ENCODE results near the gene ENDOU. TPM values are rescaled to one million over a fixed set of nuclear protein-coding genes. Genes with fewer than 3 reads are reported as not detected.

Gene ENDOU
- total RNA-seq, 2 experiments from 2014 or later = 0.30 TPM; not detected in 1

DNA sequence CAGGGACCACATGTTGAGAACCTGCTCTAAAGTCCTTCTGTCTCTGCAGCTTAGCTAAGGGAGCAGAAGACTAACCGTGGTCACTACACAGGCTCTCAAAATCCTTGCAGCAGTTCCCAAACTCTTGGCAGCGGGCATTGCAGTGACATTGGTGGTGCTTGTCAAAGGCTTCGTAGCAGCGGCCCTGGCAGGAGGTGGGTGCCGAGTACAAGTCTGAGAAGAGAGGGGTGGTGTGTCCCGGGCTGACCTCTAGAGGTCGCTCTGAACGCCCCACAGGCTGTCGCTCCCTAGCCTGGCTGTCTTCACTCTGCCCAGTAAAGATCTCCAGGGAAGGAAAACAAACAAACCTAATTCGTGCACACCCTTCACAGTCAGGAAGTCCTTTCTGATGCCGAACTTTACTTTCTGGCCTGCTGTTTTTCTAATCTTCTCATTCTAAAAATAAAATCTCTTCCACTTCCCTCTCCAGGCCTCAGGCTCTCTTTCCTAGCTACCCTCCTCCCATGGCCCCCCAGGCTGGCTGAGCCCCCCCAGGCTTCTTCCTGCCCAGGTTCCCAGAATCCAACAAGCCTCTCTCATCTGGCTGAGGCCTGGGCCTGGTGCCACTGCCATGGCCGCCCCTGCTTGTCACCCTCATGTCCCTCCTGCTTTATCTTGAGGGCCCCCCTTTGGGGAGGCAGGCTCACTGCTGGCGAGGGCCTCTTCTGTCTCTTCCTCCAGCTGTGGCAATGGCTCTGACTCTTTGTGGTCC is 7.7 kb downstream of the ENDOU start:
- Mint-ChIP-seq H3K36me3 (peaks cover 7% of the 10 kb centered on the region), H3K27me3 (no peaks in the 10 kb centered on the region), H3K4me3 (peak overlapping the region; percentile 41), H3K9me3 (no peaks in the 10 kb centered on the region), H3K4me1 (peaks cover 47% of the 10 kb centered on the region), H3K27ac (peak overlapping the region; percentile 84)
- ATAC-seq (ENCODE audit: low read depth) = peak; percentile 56
- DNase-seq = peak; percentile 68
- POLR2A ChIA-PET = interaction anchor here (0.9 to 1.4 kb wide), 3 partner anchors 12 to 171 kb away, joined by 3 to 5 read pairs (median 3); partner anchors contain the start of gene RPAP3

DNA sequence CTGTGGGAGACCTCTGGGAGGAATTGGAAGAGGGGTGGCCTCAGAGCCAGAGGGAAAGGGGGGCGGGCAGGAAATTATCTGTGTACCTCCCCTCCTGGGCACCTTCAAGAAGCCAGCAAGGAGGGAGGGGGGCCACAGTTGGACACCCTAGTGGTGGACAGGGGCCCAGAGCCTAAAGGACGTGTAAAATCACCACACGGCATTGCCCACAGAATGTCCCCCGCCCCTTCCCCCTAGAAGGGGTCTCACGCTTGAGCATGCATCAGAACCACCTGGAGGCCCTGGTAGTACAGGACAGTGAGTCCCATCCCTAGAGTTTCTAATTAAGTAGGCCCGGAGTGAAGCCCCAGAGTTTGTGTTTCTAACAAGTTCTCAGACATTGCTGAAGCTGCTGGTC is 8.2 kb downstream of the ENDOU start:
- POLR2A ChIA-PET = no interaction called here
- H3K27me3 Mint-ChIP-seq = no peaks in the 10 kb centered on the region
- peaks cover 7% of the 10 kb centered on the region for H3K36me3 Mint-ChIP-seq
- DNase-seq = no peak
- H3K4me3 Mint-ChIP-seq = no peak overlapping the region
- H3K4me1 Mint-ChIP-seq = peaks cover 41% of the 10 kb centered on the region
- ATAC-seq (ENCODE audit: low read depth) = no peak
- H3K9me3 Mint-ChIP-seq = no peaks in the 10 kb centered on the region
- no peak overlapping the region for H3K27ac Mint-ChIP-seq

DNA sequence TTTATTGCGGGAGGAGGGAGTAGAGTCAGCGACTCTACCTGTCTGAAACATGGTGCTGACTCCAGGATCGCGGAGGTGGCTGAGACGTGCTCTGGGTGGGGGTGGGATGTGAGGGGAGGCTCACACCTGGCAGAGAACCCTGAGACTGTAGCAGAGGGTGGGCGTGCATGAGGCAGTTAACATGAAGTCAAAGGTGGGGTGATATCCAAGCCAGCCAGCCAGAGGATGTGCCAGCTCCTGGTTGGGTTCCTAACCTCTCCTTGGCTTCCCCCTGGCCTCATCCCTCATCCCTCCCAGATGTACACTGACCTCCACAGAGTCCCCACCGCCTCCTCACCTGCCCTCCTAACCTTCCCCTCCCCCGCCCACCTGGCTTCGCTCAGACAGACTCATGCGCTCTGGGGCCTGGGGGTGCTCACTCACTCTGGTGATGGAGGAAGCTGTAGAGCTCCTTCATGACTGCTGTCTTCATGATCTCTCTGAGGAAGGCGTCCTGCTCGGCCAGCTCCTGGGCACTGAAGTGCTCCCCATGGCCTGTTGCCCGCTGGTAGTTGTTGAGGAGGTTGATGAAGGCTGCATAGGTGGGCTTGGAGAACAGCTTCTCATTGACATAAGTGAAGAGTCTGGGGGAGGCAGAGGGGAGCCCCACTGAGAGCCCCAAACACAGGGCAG is 9.3 kb downstream of the ENDOU start:
- DNase-seq = no peak
- H3K27me3 Mint-ChIP-seq = no peaks in the 10 kb centered on the region
- H3K9me3 Mint-ChIP-seq = no peaks in the 10 kb centered on the region
- H3K4me3 Mint-ChIP-seq = no peak overlapping the region
- no peak overlapping the region for H3K27ac Mint-ChIP-seq
- ATAC-seq (ENCODE audit: low read depth) = no peak
- peaks cover 3% of the 10 kb centered on the region for H3K36me3 Mint-ChIP-seq
- peaks cover 31% of the 10 kb centered on the region for H3K4me1 Mint-ChIP-seq
- POLR2A ChIA-PET = interaction anchor here (0.8 to 1.5 kb wide), 5 partner anchors 9 to 442 kb away, joined by 3 to 6 read pairs (median 3); partner anchors contain the start of gene ASB8

DNA sequence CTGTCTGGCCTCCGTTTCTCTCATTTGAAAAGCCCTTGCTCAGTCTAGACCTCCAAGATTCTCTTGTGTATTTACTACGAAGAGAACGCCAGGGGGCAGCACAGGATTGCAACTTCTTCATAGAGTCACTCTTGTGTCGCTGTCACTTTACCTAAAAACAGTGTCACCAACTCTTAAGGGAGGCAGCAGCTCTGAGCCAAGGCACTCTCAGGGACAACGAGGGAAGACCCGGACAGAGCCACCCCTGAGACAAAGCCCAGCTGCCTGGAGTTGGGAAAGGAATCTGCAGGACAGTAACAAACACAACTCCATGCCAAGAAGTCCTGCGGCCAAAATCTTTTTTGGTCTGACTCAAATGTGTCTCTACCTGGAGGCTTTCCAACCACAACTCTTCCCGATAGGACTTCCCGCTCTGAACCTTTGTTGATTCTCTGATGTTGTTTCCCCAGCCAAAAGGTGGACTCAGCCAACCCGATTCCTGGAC is 9.9 kb downstream of the ENDOU start:
- Mint-ChIP-seq H3K36me3 (peaks cover 3% of the 10 kb centered on the region), H3K27ac (no peak overlapping the region), H3K4me1 (peaks cover 25% of the 10 kb centered on the region), H3K9me3 (no peaks in the 10 kb centered on the region), H3K27me3 (no peaks in the 10 kb centered on the region), H3K4me3 (no peak overlapping the region)
- POLR2A ChIA-PET = interaction anchor here (0.8 to 1.5 kb wide), 6 partner anchors 9 to 442 kb away, joined by 3 to 6 read pairs (median 3); partner anchors contain the start of gene ASB8
- DNase-seq (peak; percentile 67), ATAC-seq (ENCODE audit: low read depth) (peak; percentile 72)

DNA sequence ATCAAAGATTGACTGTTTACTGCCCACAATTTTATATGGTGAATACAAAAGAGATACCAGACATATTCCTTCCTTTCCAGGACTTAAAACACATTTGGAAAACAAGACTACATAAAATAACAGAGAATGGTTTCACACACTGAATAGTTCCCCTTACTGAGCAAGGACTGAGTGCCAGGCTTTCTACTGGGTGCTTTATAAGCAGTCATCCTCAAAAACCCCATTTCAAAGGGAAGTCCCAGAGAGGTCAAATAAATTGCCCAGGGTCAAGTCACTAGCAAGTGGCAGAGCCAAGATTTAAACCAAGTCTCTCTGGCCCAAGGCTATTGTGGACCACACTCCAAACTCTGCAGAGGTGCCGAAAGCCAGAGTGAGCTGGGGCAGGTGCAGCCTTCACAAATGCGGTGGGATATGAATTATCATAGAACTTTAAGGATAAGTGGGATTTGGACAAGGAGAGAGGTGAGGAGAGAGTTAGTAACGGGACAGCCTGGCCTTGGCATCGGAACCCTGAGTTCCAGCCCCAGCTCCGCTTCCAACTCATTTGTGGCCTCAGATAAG is 10.4 kb downstream of the ENDOU start:
- no peak overlapping the region for H3K4me3 Mint-ChIP-seq
- H3K9me3 Mint-ChIP-seq = no peaks in the 10 kb centered on the region
- POLR2A ChIA-PET = interaction anchor here (0.9 to 1.5 kb wide), 4 partner anchors 8 to 103 kb away, joined by 3 to 6 read pairs (median 4); no protein-coding TSS in a partner anchor
- DNase-seq (no peak), ATAC-seq (ENCODE audit: low read depth) (no peak)
- H3K4me1 Mint-ChIP-seq = peaks cover 25% of the 10 kb centered on the region
- no peaks in the 10 kb centered on the region for H3K27me3 Mint-ChIP-seq
- peaks cover 1% of the 10 kb centered on the region for H3K36me3 Mint-ChIP-seq
- no peak overlapping the region for H3K27ac Mint-ChIP-seq

DNA sequence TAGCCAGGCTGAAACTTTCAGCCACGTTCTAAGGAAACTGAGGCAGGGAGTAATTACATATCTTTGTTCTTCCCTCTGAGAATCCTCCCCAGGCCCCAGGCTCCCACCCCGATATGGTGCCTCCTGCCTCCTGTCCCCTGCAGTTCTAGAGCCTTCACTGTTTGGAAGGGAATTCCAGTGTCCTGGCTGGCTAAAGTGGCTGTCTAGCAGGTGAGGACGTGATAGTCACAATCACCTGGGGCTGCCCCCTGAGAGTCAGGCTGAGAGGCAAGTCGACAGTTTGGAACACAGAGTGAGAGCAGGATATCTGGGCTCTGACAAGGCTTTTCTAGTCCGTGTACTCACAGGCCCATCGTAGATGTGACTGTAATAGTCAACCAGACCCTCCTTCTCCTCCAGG is 13.1 kb downstream of the ENDOU start:
- no peaks in the 10 kb centered on the region for H3K9me3 Mint-ChIP-seq
- ATAC-seq (ENCODE audit: low read depth) (no peak), DNase-seq (no peak)
- no peak overlapping the region for H3K4me3 Mint-ChIP-seq
- H3K27me3 Mint-ChIP-seq = no peaks in the 10 kb centered on the region
- peaks cover 37% of the 10 kb centered on the region for H3K4me1 Mint-ChIP-seq
- H3K27ac Mint-ChIP-seq = no peak overlapping the region
- POLR2A ChIA-PET = no interaction called here
- H3K36me3 Mint-ChIP-seq = peaks cover 2% of the 10 kb centered on the region

DNA sequence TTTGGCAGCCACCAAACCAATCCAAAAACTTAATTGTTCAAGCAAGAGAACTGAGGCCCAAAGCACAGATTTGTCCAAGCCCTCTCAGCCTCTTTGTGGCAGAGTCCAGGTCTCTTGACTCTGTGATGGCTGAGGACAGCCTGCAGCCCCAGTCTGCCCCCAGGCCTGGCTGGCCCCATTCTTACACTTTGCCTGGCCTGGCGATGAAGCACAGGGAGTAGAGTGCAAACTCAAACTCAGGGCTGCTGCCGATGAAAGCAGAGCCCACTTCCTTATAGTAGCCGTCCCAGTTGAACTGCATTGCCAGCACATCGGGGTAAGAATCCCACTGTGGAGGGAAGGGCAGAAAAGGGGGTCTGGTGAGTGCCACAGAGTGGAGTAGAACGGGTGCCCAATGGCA is 13.8 kb downstream of the ENDOU start:
- Mint-ChIP-seq H3K36me3 (peaks cover 2% of the 10 kb centered on the region), H3K4me3 (no peak overlapping the region), H3K4me1 (peaks cover 34% of the 10 kb centered on the region), H3K9me3 (no peaks in the 10 kb centered on the region), H3K27me3 (no peaks in the 10 kb centered on the region), H3K27ac (no peak overlapping the region)
- no peak for DNase-seq
- POLR2A ChIA-PET = interaction anchor here (1.0 kb wide), 1 partner anchor 30 kb away, joined by 3 read pairs; no protein-coding TSS in a partner anchor
- ATAC-seq (ENCODE audit: low read depth) = no peak

DNA sequence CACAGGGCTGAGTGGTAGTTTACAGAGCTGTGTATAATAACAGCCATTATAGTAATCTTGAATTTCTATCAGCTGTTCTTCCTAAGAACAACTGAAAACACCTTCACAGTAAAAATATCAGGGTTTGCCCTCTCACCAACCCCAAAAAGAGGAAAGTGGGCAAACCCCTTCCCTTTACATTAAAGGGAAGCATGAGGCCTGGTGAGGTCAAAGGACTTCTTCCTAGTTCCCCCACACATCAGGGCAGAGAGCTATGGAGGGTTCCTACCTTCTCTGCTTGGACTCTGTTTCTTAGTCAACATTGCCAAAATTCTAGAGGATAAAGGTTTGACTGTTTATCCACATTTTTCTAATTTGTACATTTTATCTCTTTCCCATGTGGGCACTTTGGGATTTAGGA is 15.0 kb downstream of the ENDOU start:
- POLR2A ChIA-PET = interaction anchor here (0.9 kb wide), 1 partner anchor 45 kb away, joined by 3 read pairs; no protein-coding TSS in a partner anchor
- ATAC-seq (ENCODE audit: low read depth) = no peak
- no peak for DNase-seq
- no peak overlapping the region for H3K4me3 Mint-ChIP-seq
- peaks cover 5% of the 10 kb centered on the region for H3K36me3 Mint-ChIP-seq
- peaks cover 28% of the 10 kb centered on the region for H3K4me1 Mint-ChIP-seq
- no peaks in the 10 kb centered on the region for H3K9me3 Mint-ChIP-seq
- H3K27me3 Mint-ChIP-seq = no peaks in the 10 kb centered on the region
- H3K27ac Mint-ChIP-seq = no peak overlapping the region

DNA sequence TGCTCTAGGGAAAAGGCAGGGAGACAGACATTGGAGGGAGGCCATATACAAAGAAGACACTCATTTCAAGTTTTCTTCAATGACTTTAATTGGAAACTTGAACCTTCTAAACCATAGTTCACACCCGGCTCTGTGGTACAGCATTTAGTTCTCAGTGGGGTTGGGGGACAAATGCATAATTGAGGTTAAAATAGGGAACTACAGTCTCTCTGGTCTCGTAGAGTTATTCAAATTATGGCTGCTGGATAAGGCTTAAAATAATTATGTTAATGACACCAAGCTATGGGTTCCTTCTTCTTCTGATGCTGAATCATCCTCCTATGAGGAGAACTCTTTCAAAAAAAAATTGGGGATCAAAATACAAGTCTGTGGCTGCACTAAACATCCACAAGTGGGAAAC is 15.6 kb downstream of the ENDOU start:
- peaks cover 7% of the 10 kb centered on the region for H3K36me3 Mint-ChIP-seq
- H3K27ac Mint-ChIP-seq = no peak overlapping the region
- H3K9me3 Mint-ChIP-seq = no peaks in the 10 kb centered on the region
- POLR2A ChIA-PET = interaction anchor here (0.9 kb wide), 1 partner anchor 45 kb away, joined by 3 read pairs; no protein-coding TSS in a partner anchor
- ATAC-seq (ENCODE audit: low read depth) (no peak), DNase-seq (no peak)
- H3K4me1 Mint-ChIP-seq = peaks cover 29% of the 10 kb centered on the region
- H3K27me3 Mint-ChIP-seq = no peaks in the 10 kb centered on the region
- H3K4me3 Mint-ChIP-seq = no peak overlapping the region

DNA sequence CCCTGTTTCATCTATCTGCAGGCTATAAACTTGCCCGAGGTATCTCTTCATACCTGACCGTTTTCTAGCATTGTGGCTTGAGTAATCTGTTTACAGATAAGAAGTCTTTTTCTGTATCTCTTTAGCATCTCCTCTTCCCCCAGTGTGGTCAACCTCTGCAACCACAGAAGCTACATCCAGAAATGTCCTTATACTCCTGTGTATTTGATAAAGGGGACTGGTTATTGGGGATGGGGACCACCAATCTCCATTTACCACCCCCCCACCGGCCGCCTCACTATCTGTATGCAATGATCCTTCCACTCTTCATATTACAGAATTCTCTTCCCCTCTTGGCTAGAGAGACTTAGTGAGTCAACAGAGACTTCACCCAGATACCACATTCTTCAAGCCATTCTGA is 16.1 kb downstream of the ENDOU start:
- no peaks in the 10 kb centered on the region for H3K9me3 Mint-ChIP-seq
- peak overlapping the region; percentile 2 for H3K4me3 Mint-ChIP-seq
- DNase-seq (no peak), ATAC-seq (ENCODE audit: low read depth) (no peak)
- H3K4me1 Mint-ChIP-seq = peaks cover 30% of the 10 kb centered on the region
- H3K27me3 Mint-ChIP-seq = no peaks in the 10 kb centered on the region
- POLR2A ChIA-PET = interaction anchor here (0.9 kb wide), 1 partner anchor 46 kb away, joined by 3 read pairs; no protein-coding TSS in a partner anchor
- H3K27ac Mint-ChIP-seq = peak overlapping the region; percentile 49
- H3K36me3 Mint-ChIP-seq = peaks cover 7% of the 10 kb centered on the region

DNA sequence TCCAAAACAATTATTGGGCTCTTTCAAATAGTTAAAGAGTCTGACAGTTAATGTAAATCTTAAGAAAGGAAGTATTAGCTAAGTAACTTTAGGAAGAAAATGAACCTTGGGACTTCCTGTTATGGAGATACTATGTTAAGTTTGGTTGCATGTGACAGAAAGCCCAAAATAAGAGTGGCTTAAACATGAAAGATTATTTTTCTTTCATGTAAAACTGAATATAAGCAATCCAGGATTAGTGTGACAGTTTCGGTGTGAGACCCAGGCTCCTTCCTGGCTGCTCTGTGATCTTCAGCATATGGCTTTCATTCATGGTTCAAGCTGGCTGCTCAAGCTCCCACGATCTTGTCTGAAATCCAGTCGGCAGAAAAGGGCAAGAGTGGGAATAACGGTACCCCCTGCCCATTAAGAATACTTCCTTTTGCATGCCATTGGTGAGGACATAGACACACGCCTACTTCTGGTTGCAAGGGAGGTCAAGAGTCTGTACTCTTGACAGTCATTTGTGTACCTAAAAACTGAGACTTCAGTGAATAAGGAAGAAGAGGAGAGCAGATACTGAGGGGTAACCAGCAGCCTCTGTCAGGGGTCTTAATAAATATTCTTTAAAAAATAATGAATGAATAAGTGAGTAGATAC is 17.3 kb downstream of the ENDOU start:
- H3K4me1 Mint-ChIP-seq = peaks cover 40% of the 10 kb centered on the region
- peak overlapping the region; percentile 78 for H3K4me3 Mint-ChIP-seq
- no peaks in the 10 kb centered on the region for H3K27me3 Mint-ChIP-seq
- POLR2A ChIA-PET = interaction anchor here (0.9 to 2.6 kb wide), 6 partner anchors 13 to 1439 kb away, joined by 3 to 10 read pairs (median 3); partner anchors contain the start of genes RAPGEF3 and SLC38A1
- H3K27ac Mint-ChIP-seq = peak overlapping the region; percentile 76
- H3K9me3 Mint-ChIP-seq = no peaks in the 10 kb centered on the region
- ATAC-seq (ENCODE audit: low read depth) (no peak), DNase-seq (no peak)
- peaks cover 13% of the 10 kb centered on the region for H3K36me3 Mint-ChIP-seq

DNA sequence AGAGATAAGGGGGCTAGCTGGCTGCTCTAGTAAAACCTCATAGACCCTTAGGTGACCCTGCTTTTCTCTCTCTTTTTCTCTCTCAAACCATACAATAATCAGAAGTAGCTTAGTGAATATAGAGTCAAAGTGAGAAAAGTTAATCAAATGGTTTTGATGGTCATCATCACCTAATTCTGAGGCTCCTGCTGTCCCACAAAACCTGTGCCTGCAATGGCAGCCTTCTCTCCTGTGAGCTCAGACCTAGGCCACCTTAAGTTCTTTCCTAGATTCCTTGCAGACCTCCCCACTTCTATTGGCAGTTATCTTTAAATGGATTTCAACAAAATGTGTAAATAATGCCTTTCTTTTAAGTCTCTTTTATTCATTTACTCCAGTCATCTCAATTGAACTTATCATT is 17.9 kb downstream of the ENDOU start:
- Mint-ChIP-seq H3K4me3 (peak overlapping the region; percentile 78), H3K36me3 (peaks cover 15% of the 10 kb centered on the region), H3K4me1 (peaks cover 41% of the 10 kb centered on the region), H3K27ac (peak overlapping the region; percentile 75), H3K9me3 (no peaks in the 10 kb centered on the region), H3K27me3 (no peaks in the 10 kb centered on the region)
- DNase-seq (no peak), ATAC-seq (ENCODE audit: low read depth) (no peak)
- POLR2A ChIA-PET = interaction anchor here (0.6 to 2.6 kb wide), 9 partner anchors 8 to 1439 kb away, joined by 3 to 10 read pairs (median 3); partner anchors contain the start of genes RAPGEF3 and SLC38A1
